OCI-LY7 (cell line): ENCODE measurements around the gene PSMC2. TPM values are rescaled to one million over a fixed set of nuclear protein-coding genes. Genes with fewer than 3 reads are reported as not detected.

Source experiments
- BruUV-seq: library from RNA; stranded (reverse); fragments of 400-500 nt; replicated peaks from 2 replicates; lab custom pipeline; 2021; lab: Mats Ljungman, UMichigan
- CTCF ChIA-PET: fragments of 300-600 bp; sonication (Branson Sonifier 250); formaldehyde crosslinking; loops from one replicate; lab custom pipeline; 2022; ENCODE audit warnings: antibody characterized with exemption; ENCODE audit not compliant: unreplicated experiment; lab: Charles Lee
- POLR2A ChIA-PET: fragments of 300-600 bp; sonication (Branson Sonifier 250); formaldehyde crosslinking; loops from one replicate; lab custom pipeline; 2022; ENCODE audit warnings: antibody characterized with exemption; lab: Charles Lee
- DNase-seq: peaks from one replicate; pipeline ENCODE4 v3.0.0-alpha.2; 2015; ENCODE audit warnings: low spot score
- H2AFZ ChIP-seq: fragments of 200-600 bp; sonication (generic), shearing (Covaris generic); 2 replicates; pipeline ENCODE4 v1.6.1; 2014; ENCODE audit warnings: mild to moderate bottlenecking, antibody characterized with exemption, low read length, moderate library complexity
- H3K27ac ChIP-seq: fragments of 200-600 bp; sonication (generic); 2 replicates; pipeline ENCODE4 v1.5.1; 2014; ENCODE audit warnings: mixed run types, low read depth, mild to moderate bottlenecking, moderate library complexity, low read length, inconsistent platforms; ENCODE audit not compliant: poor library complexity, severe bottlenecking
- H3K36me3 ChIP-seq: fragments of 200-600 bp; sonication (generic); 2 replicates; pipeline ENCODE4 v1.6.1; 2014; ENCODE audit warnings: mild to moderate bottlenecking, antibody characterized with exemption, low read length, moderate library complexity, mixed read lengths; ENCODE audit not compliant: insufficient read depth
- H3K4me1 ChIP-seq: fragments of 200-600 bp; sonication (generic); 2 replicates; pipeline ENCODE4 v1.5.1; 2014; ENCODE audit warnings: mild to moderate bottlenecking, low read length; ENCODE audit not compliant: insufficient read depth, poor library complexity, severe bottlenecking
- H3K4me2 ChIP-seq: fragments of 200-600 bp; sonication (generic); 2 replicates; pipeline ENCODE4 v1.6.1; 2014; ENCODE audit warnings: mild to moderate bottlenecking, low read length
- H3K4me3 ChIP-seq: fragments of 200-600 bp; sonication (generic); 2 replicates; pipeline ENCODE4 v1.5.1; 2014; ENCODE audit warnings: mild to moderate bottlenecking, low read depth, low read length; ENCODE audit not compliant: poor library complexity, severe bottlenecking
- H3K79me2 ChIP-seq: fragments of 200-600 bp; sonication (generic); 2 replicates; pipeline ENCODE4 v1.6.1; 2016; ENCODE audit warnings: low read depth, mild to moderate bottlenecking, low read length, moderate library complexity, mixed read lengths; ENCODE audit not compliant: insufficient read depth
- H3K9me2 ChIP-seq: fragments of 200-600 bp; sonication (generic); 2 replicates; pipeline ENCODE4 v1.6.1; 2016; ENCODE audit warnings: mild to moderate bottlenecking, low read length, mixed read lengths; ENCODE audit not compliant: insufficient read depth
- H3K9me3 ChIP-seq: fragments of 200-600 bp; sonication (generic); 2 replicates; pipeline ENCODE4 v1.6.1; 2014; ENCODE audit warnings: mild to moderate bottlenecking, mixed run types, low read length, mixed read lengths
- H4K20me1 ChIP-seq: fragments of 200-600 bp; sonication (generic); 2 replicates; pipeline ENCODE4 v1.6.1; 2014; ENCODE audit warnings: mild to moderate bottlenecking, antibody characterized with exemption, low read length, moderate library complexity, mixed read lengths; ENCODE audit not compliant: insufficient read depth
- EZH2phosphoT487 ChIP-seq: fragments of 200-600 bp; sonication (generic); IDR thresholded peaks from 2 replicates; pipeline ENCODE4 v1.6.1; 2018; ENCODE audit warnings: low read depth, borderline replicate concordance, mild to moderate bottlenecking, mixed run types, antibody characterized with exemption, low read length, moderate library complexity, mixed read lengths
- intact Hi-C: fragments of 100-400 bp; cut with micrococcal nuclease; formaldehyde crosslinking; loops from one replicate; pipeline ENCODE4 v1.10.0; 2022; ENCODE audit not compliant: unreplicated experiment
- total RNA-seq, 2 experiments: library from RNA; depleted of rRNA in 1 of 2; stranded (reverse); fragments of >200 nt in 1 of 2; shearing (Covaris generic) in 1 of 2; gene quantifications; 2 replicates each; pipeline ENCODE4 v1.2.3, GENCODE V29; 2014 to 2022
- TF ChIP-seq, protein P1 (sequence below): fragments of 200-600 bp; sonication (generic); conservative IDR thresholded peaks from 2 replicates; pipeline ENCODE4 v1.5.1; 2014; ENCODE audit warnings: mild to moderate bottlenecking, antibody characterized with exemption, low read length, moderate library complexity, mixed read lengths

PSMC2 gene
- total RNA-seq, 2 experiments from 2014 or later, result 77.7 to 129 TPM

DNA sequence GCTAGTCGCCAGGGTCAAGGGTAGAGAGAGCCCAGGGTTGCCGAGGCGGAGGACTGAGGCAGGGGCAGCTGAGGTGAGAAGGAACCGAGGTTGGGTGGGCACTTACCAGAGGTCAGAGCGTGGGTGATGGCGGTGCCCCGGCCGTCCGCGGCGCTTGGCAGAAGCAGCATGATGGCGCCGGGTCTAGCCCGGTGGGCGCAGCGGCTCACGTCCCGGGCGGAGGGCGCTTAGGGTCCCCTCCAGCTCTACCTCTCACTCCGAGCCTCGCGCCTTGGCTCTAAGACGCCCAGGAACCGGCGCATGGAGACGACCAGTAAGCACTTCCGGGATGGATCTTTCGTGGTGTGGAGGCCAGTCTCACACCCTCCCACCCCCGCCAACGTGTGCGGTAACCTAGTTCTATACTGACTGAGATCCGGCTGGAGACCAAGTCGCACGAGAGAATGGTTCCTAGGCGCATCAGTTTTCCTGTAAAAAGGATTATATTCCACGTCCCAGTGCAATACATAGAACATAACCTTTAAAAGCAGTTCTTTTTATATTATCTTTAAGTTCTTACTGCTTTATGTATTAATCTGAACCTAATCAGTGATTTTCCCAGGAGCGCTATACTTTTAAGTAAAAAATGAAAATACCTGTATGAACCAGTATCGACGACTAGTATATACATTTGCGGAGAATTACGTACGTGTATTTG, 2.8 kb upstream of the PSMC2 start, which contains the start of gene DNAJC2:
DNAJC2 (minus strand) TSS at position 315 of the 697 bp plus-strand sequence; CDS start at position 170, 145 bp downstream.
- peaks cover 35% of the 10 kb centered on the region for H3K4me1 ChIP-seq
- peaks cover 24% of the 10 kb centered on the region for H4K20me1 ChIP-seq
- peaks cover 32% of the 10 kb centered on the region for H3K36me3 ChIP-seq
- TF ChIP-seq, protein P1, sequence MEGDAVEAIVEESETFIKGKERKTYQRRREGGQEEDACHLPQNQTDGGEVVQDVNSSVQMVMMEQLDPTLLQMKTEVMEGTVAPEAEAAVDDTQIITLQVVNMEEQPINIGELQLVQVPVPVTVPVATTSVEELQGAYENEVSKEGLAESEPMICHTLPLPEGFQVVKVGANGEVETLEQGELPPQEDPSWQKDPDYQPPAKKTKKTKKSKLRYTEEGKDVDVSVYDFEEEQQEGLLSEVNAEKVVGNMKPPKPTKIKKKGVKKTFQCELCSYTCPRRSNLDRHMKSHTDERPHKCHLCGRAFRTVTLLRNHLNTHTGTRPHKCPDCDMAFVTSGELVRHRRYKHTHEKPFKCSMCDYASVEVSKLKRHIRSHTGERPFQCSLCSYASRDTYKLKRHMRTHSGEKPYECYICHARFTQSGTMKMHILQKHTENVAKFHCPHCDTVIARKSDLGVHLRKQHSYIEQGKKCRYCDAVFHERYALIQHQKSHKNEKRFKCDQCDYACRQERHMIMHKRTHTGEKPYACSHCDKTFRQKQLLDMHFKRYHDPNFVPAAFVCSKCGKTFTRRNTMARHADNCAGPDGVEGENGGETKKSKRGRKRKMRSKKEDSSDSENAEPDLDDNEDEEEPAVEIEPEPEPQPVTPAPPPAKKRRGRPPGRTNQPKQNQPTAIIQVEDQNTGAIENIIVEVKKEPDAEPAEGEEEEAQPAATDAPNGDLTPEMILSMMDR, result no peak
- no peak for TF ChIP-seq EZH2phosphoT487
- peak; percentile 93 for DNase-seq
- no peaks in the 10 kb centered on the region for H3K9me3 ChIP-seq
- H2AFZ ChIP-seq, result peak within 1 kb of the TSS; percentile 99
- H3K4me3 ChIP-seq, result peak within 1 kb of the TSS; percentile 90
- no peaks in the 10 kb centered on the region for H3K9me2 ChIP-seq
- peak within 1 kb of the TSS; percentile 77 for H3K4me2 ChIP-seq
- H3K27ac ChIP-seq, result peak within 1 kb of the TSS; percentile 65
- ChIA-PET POLR2A (interaction anchor here (0.9 kb wide), 1 partner anchor 17 kb away, joined by 3 read pairs; no protein-coding TSS in a partner anchor), CTCF (interaction anchor here (0.6 kb wide), 1 partner anchor 708 kb away, joined by 3 read pairs; no protein-coding TSS in a partner anchor)
- BruUV-seq, result no TSS peak
- intact Hi-C loops, result no loop called here
- peaks cover 89% of the 10 kb centered on the region for H3K79me2 ChIP-seq

DNA sequence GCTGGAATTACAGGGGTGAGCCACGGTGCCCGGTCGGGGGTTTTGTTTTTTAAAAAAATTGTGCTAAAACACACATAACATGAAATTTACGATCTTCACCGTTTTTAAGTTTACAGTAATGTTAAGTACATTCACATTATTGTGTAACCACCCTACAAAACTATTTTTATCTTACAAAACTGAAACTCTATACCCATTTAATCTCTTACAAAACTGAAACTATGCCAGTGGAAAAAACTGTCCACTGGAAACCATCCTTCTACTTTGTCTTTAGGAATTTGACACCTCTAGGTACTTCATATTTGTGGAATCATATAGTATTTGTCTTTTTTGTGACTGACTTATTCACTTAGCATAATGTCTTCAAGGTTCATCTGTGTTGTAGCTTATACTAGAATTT, 1.0 kb upstream of the PSMC2 start:
- no peaks in the 10 kb centered on the region for H3K9me2 ChIP-seq
- peaks cover 24% of the 10 kb centered on the region for H4K20me1 ChIP-seq
- H3K36me3 ChIP-seq, result peaks cover 28% of the 10 kb centered on the region
- no peaks in the 10 kb centered on the region for H3K9me3 ChIP-seq
- peak overlapping the region; percentile 84 for H2AFZ ChIP-seq
- no peak for TF ChIP-seq EZH2phosphoT487
- TF ChIP-seq, protein P1, result no peak
- DNase-seq, result no peak
- peaks cover 49% of the 10 kb centered on the region for H3K4me1 ChIP-seq
- H3K4me2 ChIP-seq, result peak overlapping the region; percentile 91
- no TSS peak for BruUV-seq
- ChIA-PET CTCF (no interaction called here), POLR2A (interaction anchor here (1.1 to 1.6 kb wide), 2 partner anchors 30 to 36 kb away, joined by 4 to 7 read pairs; no protein-coding TSS in a partner anchor)
- peaks cover 91% of the 10 kb centered on the region for H3K79me2 ChIP-seq
- H3K27ac ChIP-seq, result no peak overlapping the region
- peak overlapping the region; percentile 85 for H3K4me3 ChIP-seq
- intact Hi-C loops, result loop anchor here (2.0 kb wide), 1 partner anchor 50 kb away; the partner anchor contains the start of gene PMPCB
